Measurements from ENCODE around the gene PRSS56.

GRCh38 chr2:232523682-232524597 lies 3.8 kb downstream of the PRSS56 start:
- TF ChIP-seq CTCF (IDR thresholded peaks at IDR 0.05) (peak; percentile 67), EZH2 (IDR thresholded peaks at IDR 0.05) (peak; percentile 91)
